OCI-LY7 (cell line): ENCODE measurements around the gene TEN1.

ENCODE experiments used
- CTCF ChIP-seq: fragments of 200-600 bp; sonication (generic); conservative IDR thresholded peaks from 2 replicates; pipeline ENCODE4 v1.5.1; 2014; ENCODE audit warnings: mild to moderate bottlenecking, antibody characterized with exemption, low read length, moderate library complexity, mixed read lengths
- EZH2phosphoT487 ChIP-seq: fragments of 200-600 bp; sonication (generic); IDR thresholded peaks from 2 replicates; pipeline ENCODE4 v1.6.1; 2018; ENCODE audit warnings: low read depth, borderline replicate concordance, mild to moderate bottlenecking, mixed run types, antibody characterized with exemption, low read length, moderate library complexity, mixed read lengths

GRCh38 chr17:76011951-76012350 lies 32.9 kb downstream of the TEN1 start:
- TF ChIP-seq CTCF (no peak), EZH2phosphoT487 (no peak)
